Activated CD4-positive, alpha-beta T cell treated with anti-CD3 and anti-CD28 coated beads, Interleukin-2, amount 10 ng/mL, durations not matched to agents 7 days and 5 days (primary cell): ENCODE data around the gene HSPB2. TPM values are rescaled to one million over a fixed set of nuclear protein-coding genes. Genes with fewer than 3 reads are reported as not detected.

Experiments
- CTCF ChIA-PET: fragments of 350-600 bp; sonication (Branson Sonifier 250); formaldehyde crosslinking; loops from one replicate; lab custom pipeline; 2021; ENCODE audit warnings: antibody characterized with exemption; lab: Charles Lee
- POLR2A ChIA-PET: fragments of 350-600 bp; sonication (Branson Sonifier 250); formaldehyde crosslinking; loops from one replicate; lab custom pipeline; 2021; ENCODE audit warnings: antibody characterized with exemption; lab: Charles Lee
- DNase-seq: peaks from one replicate; pipeline ENCODE4 v3.0.0-alpha.2; 2020
- H3K27ac Mint-ChIP-seq: one replicate; pipeline ENCODE4 v1.8.0; 2021; ENCODE audit warnings: mild to moderate bottlenecking, moderate library complexity, mixed read lengths
- H3K27me3 Mint-ChIP-seq: one replicate; pipeline ENCODE4 v1.8.0; 2021; ENCODE audit warnings: mixed read lengths
- H3K36me3 Mint-ChIP-seq: one replicate; pipeline ENCODE4 v1.8.0; 2021; ENCODE audit warnings: low read depth, mixed read lengths
- H3K4me1 Mint-ChIP-seq: one replicate; pipeline ENCODE4 v1.8.0; 2021; ENCODE audit warnings: mixed read lengths
- H3K4me3 Mint-ChIP-seq: one replicate; pipeline ENCODE4 v1.8.0; 2021; ENCODE audit warnings: mild to moderate bottlenecking, moderate library complexity, mixed read lengths
- H3K9me3 Mint-ChIP-seq: one replicate; pipeline ENCODE4 v1.8.0; 2021; ENCODE audit warnings: mixed read lengths
- total RNA-seq, 2 experiments: library from RNA; stranded (reverse); gene quantifications; one replicate each; pipeline ENCODE4 v1.2.3, GENCODE V29; 2021

Gene HSPB2
- total RNA-seq, 2 experiments from 2014 or later: not detected

- Mint-ChIP-seq H3K4me1 (no peaks in the 10 kb centered on the region), H3K36me3 (no peaks in the 10 kb centered on the region), H3K4me3 (no peak overlapping the region), H3K27me3 (no peaks in the 10 kb centered on the region), H3K27ac (no peak overlapping the region), H3K9me3 (no peaks in the 10 kb centered on the region)
- ChIA-PET POLR2A (no interaction called here), CTCF (interaction anchor here (0.8 to 1.5 kb wide), 4 partner anchors 10 to 43 kb away, joined by 3 to 4 read pairs (median 3); partner anchors contain the start of gene ALG9)
- DNase-seq: no peak
Measured at GRCh38 chr11:111886844-111887243, 25.7 kb upstream of the HSPB2 start.

- Mint-ChIP-seq H3K9me3 (no peaks in the 10 kb centered on the region), H3K4me1 (no peaks in the 10 kb centered on the region), H3K4me3 (no peak overlapping the region), H3K27ac (no peak overlapping the region), H3K27me3 (peaks cover 9% of the 10 kb centered on the region), H3K36me3 (no peaks in the 10 kb centered on the region)
- POLR2A ChIA-PET: no interaction called here
- DNase-seq: no peak
- CTCF ChIA-PET: no interaction called here
Measured at GRCh38 chr11:111905411-111905810, 7.1 kb upstream of the HSPB2 start.

GRCh38 chr11:111906680-111907079 lies 5.9 kb upstream of the HSPB2 start:
- Mint-ChIP-seq H3K27ac (no peak overlapping the region), H3K9me3 (no peaks in the 10 kb centered on the region), H3K4me1 (no peaks in the 10 kb centered on the region), H3K27me3 (peaks cover 19% of the 10 kb centered on the region), H3K4me3 (no peak overlapping the region), H3K36me3 (no peaks in the 10 kb centered on the region)
- ChIA-PET CTCF (no interaction called here), POLR2A (no interaction called here)
- no peak for DNase-seq

- Mint-ChIP-seq H3K4me3 (no peak overlapping the region), H3K27me3 (peaks cover 28% of the 10 kb centered on the region), H3K36me3 (no peaks in the 10 kb centered on the region), H3K9me3 (no peaks in the 10 kb centered on the region), H3K27ac (no peak overlapping the region), H3K4me1 (no peaks in the 10 kb centered on the region)
- POLR2A ChIA-PET: no interaction called here
- CTCF ChIA-PET: no interaction called here
- DNase-seq: no peak
Measured at GRCh38 chr11:111908639-111909305, 3.8 kb upstream of the HSPB2 start.

- Mint-ChIP-seq H3K27ac (no peak overlapping the region), H3K9me3 (no peaks in the 10 kb centered on the region), H3K4me3 (no peak overlapping the region), H3K36me3 (no peaks in the 10 kb centered on the region), H3K27me3 (peaks cover 32% of the 10 kb centered on the region), H3K4me1 (no peaks in the 10 kb centered on the region)
- ChIA-PET POLR2A (no interaction called here), CTCF (interaction anchor here (0.7 kb wide), 1 partner anchor 75 kb away, joined by 3 read pairs; no protein-coding TSS in a partner anchor)
- DNase-seq: no peak
Measured at GRCh38 chr11:111909378-111909777, 3.2 kb upstream of the HSPB2 start.

- POLR2A ChIA-PET: no interaction called here
- Mint-ChIP-seq H3K9me3 (no peaks in the 10 kb centered on the region), H3K4me1 (no peaks in the 10 kb centered on the region), H3K27me3 (peaks cover 42% of the 10 kb centered on the region), H3K36me3 (no peaks in the 10 kb centered on the region), H3K27ac (no peak overlapping the region), H3K4me3 (no peak overlapping the region)
- DNase-seq: no peak
- CTCF ChIA-PET: interaction anchor here (1.0 to 1.6 kb wide), 2 partner anchors 13 to 18 kb away, joined by 3 to 5 read pairs; no protein-coding TSS in a partner anchor
Measured at GRCh38 chr11:111910676-111911562, 1.6 kb upstream of the HSPB2 start.

GRCh38 chr11:111911563-111912401 lies 752 bp upstream of the HSPB2 start, which contains the start of gene CRYAB:
TSS of gene CRYAB (minus strand) at chr11:111911770. CDS start at chr11:111911724, 46 bp downstream.
- peaks cover 50% of the 10 kb centered on the region for H3K27me3 Mint-ChIP-seq
- ChIA-PET CTCF (interaction anchor here (1.0 to 1.6 kb wide), 2 partner anchors 14 to 17 kb away, joined by 3 to 5 read pairs; no protein-coding TSS in a partner anchor), POLR2A (no interaction called here)
- H3K27ac Mint-ChIP-seq: no peak within 1 kb of the TSS
- no peak for DNase-seq
- no peaks in the 10 kb centered on the region for H3K9me3 Mint-ChIP-seq
- no peaks in the 10 kb centered on the region for H3K36me3 Mint-ChIP-seq
- H3K4me1 Mint-ChIP-seq: no peaks in the 10 kb centered on the region
- H3K4me3 Mint-ChIP-seq: no peak within 1 kb of the TSS

GRCh38 chr11:111913031-111913861 lies 712 bp downstream of the HSPB2 start:
- Mint-ChIP-seq H3K4me1 (no peaks in the 10 kb centered on the region), H3K4me3 (no peak overlapping the region), H3K36me3 (no peaks in the 10 kb centered on the region), H3K27me3 (peaks cover 47% of the 10 kb centered on the region), H3K27ac (no peak overlapping the region), H3K9me3 (no peaks in the 10 kb centered on the region)
- ChIA-PET CTCF (interaction anchor here (0.6 to 1.3 kb wide), 4 partner anchors 14 to 163 kb away, joined by 3 read pairs; no protein-coding TSS in a partner anchor), POLR2A (no interaction called here)
- DNase-seq: no peak

- Mint-ChIP-seq H3K9me3 (no peaks in the 10 kb centered on the region), H3K4me1 (no peaks in the 10 kb centered on the region), H3K27me3 (peaks cover 47% of the 10 kb centered on the region), H3K27ac (no peak overlapping the region), H3K4me3 (no peak overlapping the region), H3K36me3 (no peaks in the 10 kb centered on the region)
- no peak for DNase-seq
- CTCF ChIA-PET: interaction anchor here (1.0 to 2.2 kb wide), 4 partner anchors 13 to 32 kb away, joined by 3 to 8 read pairs (median 3); no protein-coding TSS in a partner anchor
- POLR2A ChIA-PET: no interaction called here
Measured at GRCh38 chr11:111913997-111914396, 1.5 kb downstream of the HSPB2 start.

- no peak overlapping the region for H3K4me3 Mint-ChIP-seq
- no peaks in the 10 kb centered on the region for H3K9me3 Mint-ChIP-seq
- H3K36me3 Mint-ChIP-seq: no peaks in the 10 kb centered on the region
- H3K27ac Mint-ChIP-seq: no peak overlapping the region
- ChIA-PET CTCF (interaction anchor here (0.5 kb wide), 1 partner anchor 37 kb away, joined by 6 read pairs; no protein-coding TSS in a partner anchor), POLR2A (no interaction called here)
- no peak for DNase-seq
- peaks cover 36% of the 10 kb centered on the region for H3K27me3 Mint-ChIP-seq
- H3K4me1 Mint-ChIP-seq: no peaks in the 10 kb centered on the region
Measured at GRCh38 chr11:111916768-111917167, 4.2 kb downstream of the HSPB2 start.

GRCh38 chr11:111917312-111917711 lies 4.8 kb downstream of the HSPB2 start:
- no peaks in the 10 kb centered on the region for H3K4me1 Mint-ChIP-seq

More at GRCh38 chr11:111917312-111917711, 4.8 kb downstream of the HSPB2 start:
- DNase-seq: no peak
- no peaks in the 10 kb centered on the region for H3K36me3 Mint-ChIP-seq
- CTCF ChIA-PET: interaction anchor here (0.6 to 2.0 kb wide), 3 partner anchors 9 to 30 kb away, joined by 3 to 8 read pairs (median 4); no protein-coding TSS in a partner anchor
- POLR2A ChIA-PET: no interaction called here
- H3K4me3 Mint-ChIP-seq: no peak overlapping the region
- H3K9me3 Mint-ChIP-seq: no peaks in the 10 kb centered on the region
- H3K27ac Mint-ChIP-seq: no peak overlapping the region
- peaks cover 33% of the 10 kb centered on the region for H3K27me3 Mint-ChIP-seq
